KMS-11 (cell line): ENCODE data around the gene APOL3.

ENCODE experiments used
- H2AFZ ChIP-seq: fragments of 200-600 bp; sonication (generic); 2 replicates; pipeline ENCODE4 v1.6.1; 2016; ENCODE audit warnings: antibody characterized with exemption, mixed run types, low read depth
- H3K27ac ChIP-seq: fragments of 200-600 bp; sonication (generic); 2 replicates; pipeline ENCODE4 v1.6.1; 2016; ENCODE audit warnings: mild to moderate bottlenecking, mixed run types
- H3K27me3 ChIP-seq: fragments of 200-600 bp; sonication (generic); 2 replicates; pipeline ENCODE4 v1.6.1; 2017; ENCODE audit warnings: mild to moderate bottlenecking, low read depth, mixed run types, moderate library complexity; ENCODE audit not compliant: insufficient read depth
- H3K36me3 ChIP-seq: fragments of 200-600 bp; sonication (generic); 2 replicates; pipeline ENCODE4 v1.6.1; 2017; ENCODE audit warnings: mild to moderate bottlenecking, mixed run types; ENCODE audit not compliant: insufficient read depth
- H3K4me1 ChIP-seq: fragments of 200-600 bp; sonication (generic); 2 replicates; pipeline ENCODE4 v1.6.1; 2016; ENCODE audit warnings: mild to moderate bottlenecking, low read depth, mixed run types; ENCODE audit not compliant: poor library complexity, severe bottlenecking
- H3K4me2 ChIP-seq: fragments of 200-600 bp; sonication (generic); 2 replicates; pipeline ENCODE4 v1.7.0; 2016; ENCODE audit warnings: mild to moderate bottlenecking, mixed run types
- H3K4me3 ChIP-seq: fragments of 200-600 bp; sonication (generic); IDR thresholded peaks from 2 replicates; pipeline ENCODE4 v1.6.1; 2017; ENCODE audit warnings: low read depth, low read length, mixed read lengths; ENCODE audit not compliant: insufficient read depth
- H3K79me2 ChIP-seq: fragments of 200-600 bp; sonication (generic); 2 replicates; pipeline ENCODE4 v1.6.1; 2016; ENCODE audit warnings: low read depth, mixed run types; ENCODE audit not compliant: insufficient read depth
- H3K9ac ChIP-seq: fragments of 200-600 bp; sonication (generic); 2 replicates; pipeline ENCODE4 v1.6.1; 2016; ENCODE audit warnings: mild to moderate bottlenecking, mixed run types
- H4K20me1 ChIP-seq: fragments of 200-600 bp; sonication (generic); 2 replicates; pipeline ENCODE4 v1.6.1; 2016; ENCODE audit warnings: mild to moderate bottlenecking, mixed run types; ENCODE audit not compliant: insufficient read depth
- CTCF ChIP-seq: fragments of 200-600 bp; sonication (generic); conservative IDR thresholded peaks from 2 replicates; pipeline ENCODE4 v1.6.1; 2017; ENCODE audit warnings: low read depth, mild to moderate bottlenecking, antibody characterized with exemption, low read length, moderate library complexity, mixed read lengths

APOL3 gene

GRCh38 chr22:36183446-36183845 is 22.9 kb upstream of the APOL3 start:
- H3K27me3 ChIP-seq, result no peaks in the 10 kb centered on the region
- no peaks in the 10 kb centered on the region for H3K4me1 ChIP-seq
- H3K9ac ChIP-seq, result no peak overlapping the region
- H3K27ac ChIP-seq, result no peak overlapping the region
- no peak overlapping the region for H2AFZ ChIP-seq
- TF ChIP-seq CTCF, result no peak
- H4K20me1 ChIP-seq, result no peaks in the 10 kb centered on the region
- no peak overlapping the region for H3K4me2 ChIP-seq
- no peaks in the 10 kb centered on the region for H3K79me2 ChIP-seq
- H3K4me3 ChIP-seq, result no peak overlapping the region
- no peaks in the 10 kb centered on the region for H3K36me3 ChIP-seq

- Histone ChIP-seq H3K27ac (no peak overlapping the region), H3K36me3 (no peaks in the 10 kb centered on the region), H3K4me3 (no peak overlapping the region), H3K79me2 (no peaks in the 10 kb centered on the region), H3K4me2 (no peak overlapping the region), H3K9ac (no peak overlapping the region), H4K20me1 (no peaks in the 10 kb centered on the region), H3K27me3 (no peaks in the 10 kb centered on the region), H3K4me1 (no peaks in the 10 kb centered on the region), H2AFZ (no peak overlapping the region)
- no peak for TF ChIP-seq CTCF
Observed at GRCh38 chr22:36182857-36183256, 22.3 kb upstream of the APOL3 start.

GRCh38 chr22:36182056-36182455 is 21.5 kb upstream of the APOL3 start:
- no peak for TF ChIP-seq CTCF
- no peaks in the 10 kb centered on the region for H3K36me3 ChIP-seq
- no peak overlapping the region for H3K4me3 ChIP-seq
- H4K20me1 ChIP-seq, result no peaks in the 10 kb centered on the region
- H2AFZ ChIP-seq, result no peak overlapping the region
- H3K4me2 ChIP-seq, result no peak overlapping the region
- no peak overlapping the region for H3K27ac ChIP-seq
- no peaks in the 10 kb centered on the region for H3K4me1 ChIP-seq
- no peak overlapping the region for H3K9ac ChIP-seq
- H3K27me3 ChIP-seq, result no peaks in the 10 kb centered on the region
- no peaks in the 10 kb centered on the region for H3K79me2 ChIP-seq

GRCh38 chr22:36180928-36181327 is 20.4 kb upstream of the APOL3 start:
- no peak for TF ChIP-seq CTCF
- Histone ChIP-seq H3K9ac (no peak overlapping the region), H3K79me2 (no peaks in the 10 kb centered on the region), H4K20me1 (no peaks in the 10 kb centered on the region), H3K27me3 (no peaks in the 10 kb centered on the region), H3K4me3 (no peak overlapping the region), H2AFZ (no peak overlapping the region), H3K4me2 (no peak overlapping the region), H3K4me1 (no peaks in the 10 kb centered on the region), H3K36me3 (no peaks in the 10 kb centered on the region), H3K27ac (no peak overlapping the region)
